Left lung (tissue), 10 donors: ENCODE results near the gene PDE1A. TPM values are rescaled to one million over a fixed set of nuclear protein-coding genes. Genes with fewer than 3 reads are reported as not detected.

Experiments
- ATAC-seq: fragments of 200-7000 bp; cut with Tn5 transposase; one replicate; pipeline ENCODE4 v1.9.1; 2020; ENCODE audit warnings: moderate library complexity
- DNase-seq, 4 donors: peaks; one replicate each; pipeline ENCODE4 v3.0.0-alpha.2; 2013 to 2020
- H3K27ac ChIP-seq, 2 donors: fragments of 200-600 bp; sonication (generic) in 1 of 2; one replicate each; pipeline versions ENCODE4 v1.5.0 to v1.8.0; 2020 to 2021
- H3K27me3 ChIP-seq, 2 donors: fragments of 200-600 bp; sonication (generic) in 1 of 2; one replicate each; pipeline versions ENCODE4 v1.5.0 to v1.8.0; 2020 to 2021
- H3K36me3 ChIP-seq, 2 donors: fragments of 200-600 bp; sonication (generic) in 1 of 2; one replicate each; pipeline versions ENCODE4 v1.5.0 to v1.8.0; 2020 to 2021
- H3K4me1 ChIP-seq, 2 donors: fragments of 200-600 bp; one replicate each; pipeline ENCODE4 v1.8.0; 2021
- H3K4me3 ChIP-seq, 2 donors: fragments of 200-600 bp; sonication (generic) in 1 of 2; one replicate each; pipeline versions ENCODE4 v1.5.0 to v1.8.0; 2020 to 2021; ENCODE audit warnings: mild to moderate bottlenecking in 1 of 2
- H3K9me3 ChIP-seq, 2 donors: fragments of 200-600 bp; sonication (generic) in 1 of 2; one replicate each; pipeline versions ENCODE4 v1.5.0 to v1.8.0; 2020 to 2021
- CTCF ChIP-seq, 2 donors: fragments of 200-600 bp; sonication (generic) in 1 of 2; IDR thresholded peaks; one replicate each; pipeline versions ENCODE4 v1.5.0 to v1.8.0; 2021; ENCODE audit warnings: antibody characterized with exemption in 2 of 2
- intact Hi-C, 2 donors: fragments of 100-400 bp; cut with DNase I; formaldehyde crosslinking; loops; one replicate each; pipeline versions ENCODE4 v1.11.2 to v1.14.2; 2022
- polyA plus RNA-seq, 6 donors: library from polyadenylated mRNA; unstranded; fragments of 120-200 nt; gene quantifications; one replicate each; pipeline ENCODE4 v1.2.1, GENCODE V29; 2013; ENCODE audit not compliant: insufficient read length in 6 of 6
- total RNA-seq, 2 donors: library from RNA; stranded (reverse); fragmentation: NEBNext Ultra II Directional; extraction: Animal tissue kit (Norgen Biotek cat#: 25700); gene quantifications; one replicate each; pipeline ENCODE4 v1.2.1, GENCODE V29; 2021
- donor health status: DM: no; HTN: yes; CAD: no.
- donor health status: DM: no; HTN: no; CAD: no.

The PDE1A gene
- total and polyA plus RNA-seq, 8 donors: 4.6 to 16.3 (median 13.2) TPM

GRCh38 chr2:182164686-182165085 is 262.1 kb downstream of the PDE1A start:
- no peak for DNase-seq
- ATAC-seq: no peak
- intact Hi-C loops: no loop called here
- Histone ChIP-seq H3K4me3 (no peak overlapping the region), H3K27ac (no peak overlapping the region), H3K27me3 (no peaks in the 10 kb centered on the region), H3K36me3 (no peaks in the 10 kb centered on the region), H3K9me3 (no peaks in the 10 kb centered on the region), H3K4me1 (no peaks in the 10 kb centered on the region)
- no peak for TF ChIP-seq CTCF (IDR thresholded peaks at IDR 0.05)

GRCh38 chr2:182163878-182164277 is 263.0 kb downstream of the PDE1A start:
- H3K4me1 ChIP-seq: no peaks in the 10 kb centered on the region
- H3K9me3 ChIP-seq: no peaks in the 10 kb centered on the region
- no peak for TF ChIP-seq CTCF (IDR thresholded peaks at IDR 0.05)
- H3K36me3 ChIP-seq: no peaks in the 10 kb centered on the region
- DNase-seq (no peak), ATAC-seq (no peak)
- H3K27me3 ChIP-seq: no peaks in the 10 kb centered on the region
- intact Hi-C loops: no loop called here
- no peak overlapping the region for H3K27ac ChIP-seq
- H3K4me3 ChIP-seq: no peak overlapping the region

GRCh38 chr2:182148344-182148743 is 278.5 kb downstream of the PDE1A start:
- H3K27ac ChIP-seq: no peak overlapping the region
- H3K27me3 ChIP-seq: no peaks in the 10 kb centered on the region
- TF ChIP-seq CTCF (IDR thresholded peaks at IDR 0.05): no peak
- no peaks in the 10 kb centered on the region for H3K9me3 ChIP-seq
- no peaks in the 10 kb centered on the region for H3K36me3 ChIP-seq
- H3K4me3 ChIP-seq: no peak overlapping the region
- no peaks in the 10 kb centered on the region for H3K4me1 ChIP-seq
- DNase-seq (no peak), ATAC-seq (no peak)
- intact Hi-C loops: no loop called here

- no peak for TF ChIP-seq CTCF (IDR thresholded peaks at IDR 0.05)
- DNase-seq (peak in 1 of 4 donors; percentile 22), ATAC-seq (peak; percentile 23)
- H3K36me3 ChIP-seq: no peaks in the 10 kb centered on the region
- no peaks in the 10 kb centered on the region for H3K4me1 ChIP-seq
- H3K4me3 ChIP-seq: no peak overlapping the region
- intact Hi-C loops: no loop called here
- no peaks in the 10 kb centered on the region for H3K27me3 ChIP-seq
- H3K27ac ChIP-seq: no peak overlapping the region
- H3K9me3 ChIP-seq: no peaks in the 10 kb centered on the region
Observed at GRCh38 chr2:182144776-182145165, 282.1 kb downstream of the PDE1A start.

GRCh38 chr2:182144041-182144775 is 282.6 kb downstream of the PDE1A start:
- Histone ChIP-seq H3K27ac (no peak overlapping the region), H3K9me3 (no peaks in the 10 kb centered on the region), H3K27me3 (no peaks in the 10 kb centered on the region), H3K4me1 (no peaks in the 10 kb centered on the region), H3K4me3 (no peak overlapping the region), H3K36me3 (no peaks in the 10 kb centered on the region)
- ATAC-seq (no peak), DNase-seq (no peak)
- intact Hi-C loops: no loop called here
- no peak for TF ChIP-seq CTCF (IDR thresholded peaks at IDR 0.05)
